ENCODE results near the gene MGRN1.

Gene MGRN1

GRCh38 chr16:4693296-4693955, 68.8 kb downstream of the MGRN1 start, which contains the start of gene NUDT16L1:
TSS of gene NUDT16L1 (plus strand) at chr16:4693562. CDS start at chr16:4693727, 165 bp downstream.
- intact Hi-C loops (cut with DNase I) = loop anchor here (5.0 to 10.0 kb wide), 3 partner anchors 76 to 151 kb away; partner anchors contain the start of genes GLYR1, ROGDI and UBN1
- DNase-seq = peak; percentile 89 to 100 (median 96)

- intact Hi-C loops (cut with DNase I) = loop anchor here (5.0 to 10.0 kb wide), 3 partner anchors 77 to 151 kb away; partner anchors contain the start of genes GLYR1, ROGDI and UBN1
- DNase-seq = peak in 2 of 10 donors; percentile 19 to 88
Measured at GRCh38 chr16:4693956-4694641, 69.5 kb downstream of the MGRN1 start.

GRCh38 chr16:4694642-4695451, 70.2 kb downstream of the MGRN1 start:
- peak in 7 of 10 donors; percentile 55 to 94 (median 70) for DNase-seq
- intact Hi-C loops (cut with DNase I) = loop anchor here (5.0 to 10.0 kb wide), 4 partner anchors 78 to 262 kb away; partner anchors contain the start of genes GLYR1, ROGDI, SEC14L5 and UBN1

DNA sequence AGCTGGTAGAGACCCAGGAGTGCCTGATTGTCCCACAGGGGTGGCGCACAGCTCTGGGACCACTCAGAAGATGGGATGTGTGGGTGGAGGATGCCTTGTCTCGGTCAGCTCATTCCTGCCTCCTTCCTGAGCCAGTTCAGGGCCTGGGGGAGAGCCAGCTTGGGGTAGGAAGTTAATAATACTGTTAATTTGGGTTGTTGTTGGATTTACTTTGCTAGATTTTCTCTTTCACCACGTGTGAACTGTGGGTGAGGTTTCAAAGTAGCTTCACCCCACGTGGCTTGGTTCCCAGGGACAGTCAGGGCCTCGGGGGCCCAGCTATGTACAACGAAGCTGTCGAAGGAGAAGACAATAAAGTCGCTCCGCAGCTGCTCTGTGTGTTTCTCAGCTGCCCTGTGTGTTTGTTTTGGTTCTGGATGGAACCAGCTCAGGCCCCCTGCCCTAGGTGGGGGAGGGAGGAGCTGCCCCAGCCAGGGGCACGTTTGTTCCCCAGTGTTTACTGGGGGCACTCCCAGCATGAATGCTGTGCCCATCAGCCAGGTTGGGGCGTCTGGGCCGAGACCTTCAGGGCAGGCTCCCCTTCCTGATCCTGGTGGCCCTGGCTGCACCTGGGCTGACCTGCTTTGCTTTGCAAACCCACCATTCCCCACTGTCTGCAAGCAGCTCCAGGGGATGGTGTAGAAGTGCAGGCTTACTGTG, 71.0 kb downstream of the MGRN1 start:
- intact Hi-C loops (cut with DNase I) = loop anchor here (5.0 to 10.0 kb wide), 2 partner anchors 149 to 262 kb away; partner anchors contain the start of genes GLYR1, SEC14L5 and UBN1
- no peak for DNase-seq

- peak in 5 of 10 donors; percentile 55 to 90 (median 62) for DNase-seq
- intact Hi-C loops (cut with DNase I) = loop anchor here (5.0 to 10.0 kb wide), 2 partner anchors 148 to 261 kb away; partner anchors contain the start of genes GLYR1, SEC14L5 and UBN1
Measured at GRCh38 chr16:4696172-4696904, 71.7 kb downstream of the MGRN1 start.

- intact Hi-C loops (cut with DNase I) = loop anchor here (5.0 to 10.0 kb wide), 2 partner anchors 148 to 260 kb away; partner anchors contain the start of genes GLYR1, SEC14L5 and UBN1
Measured at GRCh38 chr16:4696905-4697847, 72.5 kb downstream of the MGRN1 start.

GRCh38 chr16:4697848-4698291, 73.2 kb downstream of the MGRN1 start:
- peak in 1 of 10 donors; percentile 67 for DNase-seq
- intact Hi-C loops (cut with DNase I) = loop anchor here (5.0 to 10.0 kb wide), 2 partner anchors 147 to 259 kb away; partner anchors contain the start of genes GLYR1, SEC14L5 and UBN1

More at GRCh38 chr16:4696905-4697847, 72.5 kb downstream of the MGRN1 start:
- DNase-seq = peak in 1 of 10 donors; percentile 79

- peak in 1 of 10 donors; percentile 73 for DNase-seq
- intact Hi-C loops (cut with DNase I) = loop anchor here (5.0 to 10.0 kb wide), 2 partner anchors 146 to 259 kb away; partner anchors contain the start of genes GLYR1, SEC14L5 and UBN1
Measured at GRCh38 chr16:4698321-4699045, 73.9 kb downstream of the MGRN1 start.

DNA sequence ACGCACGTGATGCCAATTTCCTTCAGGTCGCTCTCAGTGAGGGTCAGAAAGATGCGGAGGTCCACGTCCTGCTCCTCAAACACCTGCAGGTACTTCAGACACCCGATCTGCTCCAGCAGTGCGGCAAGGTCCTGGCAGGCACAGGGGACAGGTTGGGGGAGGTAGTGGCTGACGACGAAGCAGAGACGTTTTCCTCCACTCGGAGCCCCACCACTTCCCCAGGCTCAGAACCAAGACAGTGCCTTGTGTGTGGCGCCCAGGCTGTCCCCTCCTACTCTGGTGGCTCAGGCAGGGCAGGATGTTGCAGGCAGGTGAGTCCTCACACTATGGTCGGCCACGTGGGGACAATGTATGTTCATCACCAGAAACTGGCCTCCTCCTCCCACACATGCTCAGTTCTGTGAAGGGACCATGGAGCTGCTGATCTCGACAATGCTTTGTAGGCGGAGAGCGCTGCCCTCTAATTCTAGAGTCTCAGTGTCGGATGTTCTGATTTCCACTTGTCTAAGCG, 74.5 kb downstream of the MGRN1 start:
- intact Hi-C loops (cut with DNase I) = loop anchor here (5.0 to 10.0 kb wide), 2 partner anchors 146 to 258 kb away; partner anchors contain the start of genes GLYR1, SEC14L5 and UBN1
- DNase-seq = peak in 2 of 10 donors; percentile 52 to 67

GRCh38 chr16:4700380-4700996, 75.9 kb downstream of the MGRN1 start:
- DNase-seq = peak in 2 of 10 donors; percentile 33
- intact Hi-C loops (cut with DNase I) = no loop called here

DNA sequence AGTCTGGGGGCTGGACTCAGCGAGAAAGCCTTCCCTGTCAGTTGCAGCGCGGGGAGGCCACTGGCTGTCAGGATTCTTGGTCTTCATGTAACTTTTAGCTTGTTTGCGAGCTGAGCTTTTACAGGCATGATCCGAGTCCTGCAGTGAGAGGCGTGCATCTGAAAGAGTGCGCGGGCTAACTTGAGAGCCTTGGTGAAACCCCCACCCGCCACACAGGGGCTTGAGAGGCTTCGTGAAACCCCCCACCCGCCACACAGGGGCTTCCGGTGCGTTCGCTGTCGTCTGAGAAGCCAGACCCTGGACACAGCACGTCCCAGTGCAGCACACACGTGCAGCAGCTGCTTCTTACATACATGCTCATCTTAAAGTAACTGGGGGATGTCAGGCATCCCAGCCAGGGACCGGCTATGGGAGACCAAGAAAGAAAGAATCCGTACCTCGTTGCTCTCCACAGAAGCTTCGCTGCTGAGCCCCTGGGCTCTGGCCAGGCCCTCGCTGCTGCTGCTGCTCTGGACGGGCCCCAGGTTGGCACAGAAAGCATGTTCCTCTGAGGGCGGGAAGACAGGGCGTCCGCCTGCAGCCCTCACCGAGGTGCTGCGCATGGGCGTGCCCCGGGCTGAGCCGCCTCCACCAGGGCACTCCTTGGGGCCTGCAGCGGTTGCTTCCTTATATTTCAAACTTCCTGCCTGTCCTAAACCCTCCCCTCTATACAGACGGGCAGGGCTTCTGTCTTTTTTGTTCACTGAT, 76.5 kb downstream of the MGRN1 start:
- intact Hi-C loops (cut with DNase I) = no loop called here
- peak in 3 of 10 donors; percentile 77 to 86 (median 85) for DNase-seq

GRCh38 chr16:4701791-4702465, 77.3 kb downstream of the MGRN1 start:
- DNase-seq = peak in 3 of 10 donors; percentile 48 to 70 (median 70)
- intact Hi-C loops (cut with DNase I) = no loop called here

- peak in 2 of 10 donors; percentile 8 to 39 for DNase-seq
- intact Hi-C loops (cut with DNase I) = no loop called here
Measured at GRCh38 chr16:4702466-4702808, 77.8 kb downstream of the MGRN1 start.

DNA sequence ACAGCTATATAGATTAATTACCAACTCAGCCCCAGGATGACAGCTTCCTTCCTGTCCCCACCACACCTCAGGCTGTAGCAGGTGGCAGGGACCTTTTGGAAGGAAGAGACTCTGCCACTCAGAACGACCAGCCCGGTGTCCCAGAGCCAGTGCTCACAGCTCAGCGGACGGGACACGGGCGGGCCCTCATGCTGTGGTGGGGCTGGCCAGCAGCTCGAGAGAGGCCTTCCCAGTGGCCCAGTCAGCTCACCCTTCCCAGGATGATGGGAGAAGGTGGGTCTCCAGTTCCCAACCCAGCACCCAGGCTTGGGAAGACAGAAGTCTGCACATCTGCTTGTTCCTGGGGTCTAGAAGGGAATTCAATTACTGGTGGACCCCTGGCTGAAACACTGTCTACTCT, 79.3 kb downstream of the MGRN1 start:
- DNase-seq = peak in 3 of 10 donors; percentile 15 to 65 (median 27)
- intact Hi-C loops (cut with DNase I) = no loop called here

- intact Hi-C loops (cut with DNase I) = no loop called here
- DNase-seq = peak in 1 of 10 donors; percentile 26
Measured at GRCh38 chr16:4704491-4704890, 79.9 kb downstream of the MGRN1 start.

All from posterior cingulate gyrus (tissue), 11 donors.